ENCODE results near the gene CDH24. TPM values are rescaled to one million over a fixed set of nuclear protein-coding genes. Genes with fewer than 3 reads are reported as not detected.
A peak's percentile ranks its signal among the peaks of the same experiment; 100 is the strongest.

Gene CDH24
- total and polyA plus RNA-seq, 2 experiments from 2014 or later = 8.6 to 13.4 TPM

GRCh38 chr14:23056145-23056955, 970 bp downstream of the CDH24 start:
- peak; percentile 83 for TF ChIP-seq CTCF (IDR thresholded peaks at IDR 0.05; ENCODE audit: low read depth, low read length)
- Histone ChIP-seq H3K4me1 (ENCODE audit: low read depth) (no peaks in the 10 kb centered on the region), H3K4me3 (peak overlapping the region; percentile 46), H3K36me3 (peaks cover 14% of the 10 kb centered on the region), H3K27ac (no peak overlapping the region), H3K9me3 (ENCODE audit: low read depth) (no peaks in the 10 kb centered on the region), H3K27me3 (no peaks in the 10 kb centered on the region)
- DNase-seq (ENCODE audit: low read depth in 1 of 2, low spot score in 1 of 2) = peak; percentile 70 to 76

- no peaks in the 10 kb centered on the region for H3K4me1 ChIP-seq (ENCODE audit: low read depth)
- peak in 1 of 2 donors; percentile 45 for DNase-seq (ENCODE audit: low read depth in 1 of 2, low spot score in 1 of 2)
- TF ChIP-seq CTCF (IDR thresholded peaks at IDR 0.05; ENCODE audit: low read depth, low read length) = no peak
- no peak overlapping the region for H3K27ac ChIP-seq
- no peaks in the 10 kb centered on the region for H3K27me3 ChIP-seq
- H3K9me3 ChIP-seq (ENCODE audit: low read depth) = no peaks in the 10 kb centered on the region
- peaks cover 7% of the 10 kb centered on the region for H3K36me3 ChIP-seq
- no peak overlapping the region for H3K4me3 ChIP-seq
Observed at GRCh38 chr14:23055621-23056144, 1.6 kb downstream of the CDH24 start.

- Histone ChIP-seq H3K27ac (no peak overlapping the region), H3K9me3 (ENCODE audit: low read depth) (no peaks in the 10 kb centered on the region), H3K27me3 (no peaks in the 10 kb centered on the region), H3K4me3 (no peak overlapping the region), H3K36me3 (peaks cover 3% of the 10 kb centered on the region), H3K4me1 (ENCODE audit: low read depth) (no peaks in the 10 kb centered on the region)
- TF ChIP-seq CTCF (IDR thresholded peaks at IDR 0.05; ENCODE audit: low read depth, low read length) = no peak
- DNase-seq (ENCODE audit: low read depth in 1 of 2, low spot score in 1 of 2) = no peak
Observed at GRCh38 chr14:23055147-23055550, 2.2 kb downstream of the CDH24 start.

GRCh38 chr14:23054000-23054811, 3.1 kb downstream of the CDH24 start:
- Histone ChIP-seq H3K9me3 (ENCODE audit: low read depth) (no peaks in the 10 kb centered on the region), H3K36me3 (no peaks in the 10 kb centered on the region), H3K4me1 (ENCODE audit: low read depth) (no peaks in the 10 kb centered on the region), H3K27me3 (no peaks in the 10 kb centered on the region), H3K4me3 (no peak overlapping the region), H3K27ac (no peak overlapping the region)
- TF ChIP-seq CTCF (IDR thresholded peaks at IDR 0.05; ENCODE audit: low read depth, low read length) = peak; percentile 13
- peak in 1 of 2 donors; percentile 26 for DNase-seq (ENCODE audit: low read depth in 1 of 2, low spot score in 1 of 2)

- Histone ChIP-seq H3K36me3 (no peaks in the 10 kb centered on the region), H3K4me1 (ENCODE audit: low read depth) (no peaks in the 10 kb centered on the region), H3K9me3 (ENCODE audit: low read depth) (no peaks in the 10 kb centered on the region), H3K4me3 (no peak overlapping the region), H3K27ac (no peak overlapping the region), H3K27me3 (no peaks in the 10 kb centered on the region)
- no peak for DNase-seq (ENCODE audit: low read depth in 1 of 2, low spot score in 1 of 2)
- TF ChIP-seq CTCF (IDR thresholded peaks at IDR 0.05; ENCODE audit: low read depth, low read length) = no peak
Observed at GRCh38 chr14:23053426-23053825, 3.9 kb downstream of the CDH24 start.

All from cardiac muscle cell (in vitro differentiated cells and primary cell).